ENCODE results near the gene UBAC1. TPM values are rescaled to one million over a fixed set of nuclear protein-coding genes. Genes with fewer than 3 reads are reported as not detected.

UBAC1 gene
- total RNA-seq, 1 experiment from 2014 or later = 55.6 TPM

DNA sequence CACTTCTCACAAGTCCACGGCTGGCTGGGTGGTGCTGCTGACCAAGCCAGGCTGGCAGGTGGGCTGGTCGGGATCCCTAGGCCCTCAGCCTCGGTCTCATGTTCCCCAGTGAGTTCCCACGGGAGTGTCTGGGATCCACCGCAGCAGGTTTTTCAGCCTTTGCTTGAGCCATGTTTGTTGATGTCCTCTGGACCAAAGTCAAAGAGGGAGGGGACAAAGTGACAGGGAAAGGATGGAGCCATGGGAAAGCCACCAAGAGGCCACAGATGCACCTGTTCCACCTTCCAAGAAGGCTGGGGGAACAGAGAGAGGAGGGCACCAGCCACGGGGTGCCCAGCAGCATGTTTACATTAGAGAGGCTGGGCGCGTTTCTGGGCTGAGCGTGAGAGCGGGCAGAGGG is 2.8 kb upstream of the UBAC1 start (continued):
- TF ChIP-seq, protein P1, sequence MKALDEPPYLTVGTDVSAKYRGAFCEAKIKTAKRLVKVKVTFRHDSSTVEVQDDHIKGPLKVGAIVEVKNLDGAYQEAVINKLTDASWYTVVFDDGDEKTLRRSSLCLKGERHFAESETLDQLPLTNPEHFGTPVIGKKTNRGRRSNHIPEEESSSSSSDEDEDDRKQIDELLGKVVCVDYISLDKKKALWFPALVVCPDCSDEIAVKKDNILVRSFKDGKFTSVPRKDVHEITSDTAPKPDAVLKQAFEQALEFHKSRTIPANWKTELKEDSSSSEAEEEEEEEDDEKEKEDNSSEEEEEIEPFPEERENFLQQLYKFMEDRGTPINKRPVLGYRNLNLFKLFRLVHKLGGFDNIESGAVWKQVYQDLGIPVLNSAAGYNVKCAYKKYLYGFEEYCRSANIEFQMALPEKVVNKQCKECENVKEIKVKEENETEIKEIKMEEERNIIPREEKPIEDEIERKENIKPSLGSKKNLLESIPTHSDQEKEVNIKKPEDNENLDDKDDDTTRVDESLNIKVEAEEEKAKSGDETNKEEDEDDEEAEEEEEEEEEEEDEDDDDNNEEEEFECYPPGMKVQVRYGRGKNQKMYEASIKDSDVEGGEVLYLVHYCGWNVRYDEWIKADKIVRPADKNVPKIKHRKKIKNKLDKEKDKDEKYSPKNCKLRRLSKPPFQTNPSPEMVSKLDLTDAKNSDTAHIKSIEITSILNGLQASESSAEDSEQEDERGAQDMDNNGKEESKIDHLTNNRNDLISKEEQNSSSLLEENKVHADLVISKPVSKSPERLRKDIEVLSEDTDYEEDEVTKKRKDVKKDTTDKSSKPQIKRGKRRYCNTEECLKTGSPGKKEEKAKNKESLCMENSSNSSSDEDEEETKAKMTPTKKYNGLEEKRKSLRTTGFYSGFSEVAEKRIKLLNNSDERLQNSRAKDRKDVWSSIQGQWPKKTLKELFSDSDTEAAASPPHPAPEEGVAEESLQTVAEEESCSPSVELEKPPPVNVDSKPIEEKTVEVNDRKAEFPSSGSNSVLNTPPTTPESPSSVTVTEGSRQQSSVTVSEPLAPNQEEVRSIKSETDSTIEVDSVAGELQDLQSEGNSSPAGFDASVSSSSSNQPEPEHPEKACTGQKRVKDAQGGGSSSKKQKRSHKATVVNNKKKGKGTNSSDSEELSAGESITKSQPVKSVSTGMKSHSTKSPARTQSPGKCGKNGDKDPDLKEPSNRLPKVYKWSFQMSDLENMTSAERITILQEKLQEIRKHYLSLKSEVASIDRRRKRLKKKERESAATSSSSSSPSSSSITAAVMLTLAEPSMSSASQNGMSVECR (CRISPR knock-in tag; IDR thresholded peaks at IDR 0.05; ENCODE audit: borderline replicate concordance) = no peak
- TF ChIP-seq CREM (CRISPR knock-in tag; IDR thresholded peaks at IDR 0.05) = no peak
- no peak for TF ChIP-seq TCF7 (CRISPR knock-in tag; IDR thresholded peaks at IDR 0.05; ENCODE audit: low read depth)
- TF ChIP-seq FOXP4 (CRISPR knock-in tag; IDR thresholded peaks at IDR 0.05) = no peak
- no peak for TF ChIP-seq ELF4 (CRISPR knock-in tag; IDR thresholded peaks at IDR 0.05; ENCODE audit: low read depth)
- TF ChIP-seq ZNF263 (CRISPR knock-in tag; IDR thresholded peaks at IDR 0.05; ENCODE audit: low read depth) = no peak
- TF ChIP-seq, protein P2, sequence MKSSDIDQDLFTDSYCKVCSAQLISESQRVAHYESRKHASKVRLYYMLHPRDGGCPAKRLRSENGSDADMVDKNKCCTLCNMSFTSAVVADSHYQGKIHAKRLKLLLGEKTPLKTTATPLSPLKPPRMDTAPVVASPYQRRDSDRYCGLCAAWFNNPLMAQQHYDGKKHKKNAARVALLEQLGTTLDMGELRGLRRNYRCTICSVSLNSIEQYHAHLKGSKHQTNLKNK (CRISPR knock-in tag; IDR thresholded peaks at IDR 0.05) = no peak

DNA sequence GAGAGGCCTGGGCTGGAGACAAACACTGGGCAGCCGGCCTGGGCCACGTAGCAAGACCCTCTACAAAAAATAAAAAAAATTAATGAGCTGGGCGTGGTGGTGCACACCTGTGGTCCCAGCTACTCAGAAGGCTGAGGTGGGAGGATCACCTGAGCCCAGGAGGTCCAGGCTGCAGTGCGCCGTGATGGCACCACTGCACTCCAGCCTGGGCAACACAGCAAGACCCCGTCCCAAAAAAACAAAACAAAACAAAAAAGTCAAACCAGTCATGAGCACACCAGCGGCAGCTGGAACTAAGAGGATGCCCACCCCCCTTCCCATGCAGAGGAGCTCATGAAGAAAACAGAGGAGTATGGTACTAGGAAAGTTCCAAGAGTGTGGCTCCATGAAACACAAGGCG is 2.2 kb upstream of the UBAC1 start:
- Mint-ChIP-seq H3K36me3 (no peaks in the 10 kb centered on the region), H3K9me3 (no peaks in the 10 kb centered on the region), H3K4me1 (peaks cover 30% of the 10 kb centered on the region), H3K4me3 (no peak overlapping the region), H3K27me3 (ENCODE audit: low read depth) (no peaks in the 10 kb centered on the region), H3K27ac (no peak overlapping the region)
- peak; percentile 86; the same call in 1 of the 2 replicates for TF ChIP-seq ZNF121 (CRISPR knock-in tag; IDR thresholded peaks at IDR 0.05)
- TF ChIP-seq, protein P3, sequence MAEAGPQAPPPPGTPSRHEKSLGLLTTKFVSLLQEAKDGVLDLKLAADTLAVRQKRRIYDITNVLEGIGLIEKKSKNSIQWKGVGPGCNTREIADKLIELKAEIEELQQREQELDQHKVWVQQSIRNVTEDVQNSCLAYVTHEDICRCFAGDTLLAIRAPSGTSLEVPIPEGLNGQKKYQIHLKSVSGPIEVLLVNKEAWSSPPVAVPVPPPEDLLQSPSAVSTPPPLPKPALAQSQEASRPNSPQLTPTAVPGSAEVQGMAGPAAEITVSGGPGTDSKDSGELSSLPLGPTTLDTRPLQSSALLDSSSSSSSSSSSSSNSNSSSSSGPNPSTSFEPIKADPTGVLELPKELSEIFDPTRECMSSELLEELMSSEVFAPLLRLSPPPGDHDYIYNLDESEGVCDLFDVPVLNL (CRISPR knock-in tag; IDR thresholded peaks at IDR 0.05; ENCODE audit: borderline replicate concordance, low read depth) = no peak
- no peak for TF ChIP-seq ZNF532 (CRISPR knock-in tag; IDR thresholded peaks at IDR 0.05; ENCODE audit: borderline replicate concordance)
- no peak for ATAC-seq
- POLR2A ChIA-PET = no interaction called here
- CTCF ChIA-PET = no interaction called here
- DNase-seq (ENCODE audit: low spot score) = no peak

Measured in WTC11 (cell line).